Left colon (tissue), 2 donors: ENCODE data around the gene ACTN3. TPM values are rescaled to one million over a fixed set of nuclear protein-coding genes. Genes with fewer than 3 reads are reported as not detected.

Experiments used
- total RNA-seq, 2 donors: library from RNA; stranded (reverse); fragmentation: NEBNext Ultra II Directional; extraction: Animal tissue kit (Norgen Biotek cat#: 25700); gene quantifications; one replicate each; pipeline ENCODE4 v1.2.1, GENCODE V29; 2021
- donor health status: DM: no; HTN: no; CAD: no.
- donor health status: DM: yes; HTN: yes; CAD: no.

ACTN3 gene
- total RNA-seq, 2 donors from 2014 or later: not detected

Other genes with a start within 250 kb of the ACTN3 start
- gene CD248, start 229.9 kb upstream of the ACTN3 start, total RNA-seq: 10 to 100 TPM in 1 of 2 donors, 1 to 10 TPM in 1; 4.5 to 13.7 TPM
- 10 to 100 TPM; 10.3 to 10.6 TPM for gene RIN1, start 210.5 kb upstream of the ACTN3 start, total RNA-seq
- gene BRMS1, start 201.8 kb upstream of the ACTN3 start, total RNA-seq: 10 to 100 TPM; 42.5 to 46.3 TPM
- gene B4GAT1, start 199.3 kb upstream of the ACTN3 start, total RNA-seq: 10 to 100 TPM; 13.1 to 17.1 TPM
- gene SLC29A2, start 175.1 kb upstream of the ACTN3 start, total RNA-seq: 10 to 100 TPM; 16.3 to 31.1 TPM
- under 1 TPM in 1 of 2 donors, not detected in 1; 0.39 TPM for gene NPAS4, start 125.9 kb upstream of the ACTN3 start, total RNA-seq
- gene MRPL11, start 108.1 kb upstream of the ACTN3 start, total RNA-seq: 10 to 100 TPM; 46.9 to 59.4 TPM
- gene PELI3, start 80.0 kb upstream of the ACTN3 start, total RNA-seq: 1 to 10 TPM; 4.7 to 5.2 TPM
- 10 to 100 TPM; 75.0 to 91.4 TPM for gene DPP3, start 66.5 kb upstream of the ACTN3 start, total RNA-seq
- 10 to 100 TPM; 29.8 to 34.8 TPM for gene BBS1, start 36.3 kb upstream of the ACTN3 start, total RNA-seq
- 10 to 100 TPM in 1 of 2 donors, 1 to 10 TPM in 1; 9.9 to 11.7 TPM for gene ZDHHC24, start 855 bp upstream of the ACTN3 start, total RNA-seq
- 10 to 100 TPM in 1 of 2 donors, 1 to 10 TPM in 1; 5.6 to 20.4 TPM for gene CTSF, start 21.7 kb downstream of the ACTN3 start, total RNA-seq
- under 1 TPM; 0.22 to 0.46 TPM for gene CCDC87, start 46.2 kb downstream of the ACTN3 start, total RNA-seq
- gene CCS, start 46.3 kb downstream of the ACTN3 start, total RNA-seq: 10 to 100 TPM; 38.5 to 38.6 TPM
- gene RBM14, start 69.7 kb downstream of the ACTN3 start, total RNA-seq: 10 to 100 TPM; 45.3 to 48.9 TPM
- gene RBM4, start 91.8 kb downstream of the ACTN3 start, total RNA-seq: 10 to 100 TPM; 90.7 to 92.9 TPM
- 10 to 100 TPM; 14.7 to 17.6 TPM for gene RBM4B, start 131.0 kb downstream of the ACTN3 start, total RNA-seq
- gene SPTBN2, start 182.3 kb downstream of the ACTN3 start, total RNA-seq: 1 to 10 TPM; 3.9 to 7.3 TPM